GM19099 (cell line): ENCODE data around the gene SUGCT.

ENCODE experiments used
- POLR2A ChIP-seq: IDR thresholded peaks from 3 replicates; pipeline ENCODE4 v1.6.1; 2011; ENCODE audit warnings: low read depth; ENCODE audit not compliant: insufficient read length; ENCODE audit errors: extremely low read depth

The SUGCT gene

DNA sequence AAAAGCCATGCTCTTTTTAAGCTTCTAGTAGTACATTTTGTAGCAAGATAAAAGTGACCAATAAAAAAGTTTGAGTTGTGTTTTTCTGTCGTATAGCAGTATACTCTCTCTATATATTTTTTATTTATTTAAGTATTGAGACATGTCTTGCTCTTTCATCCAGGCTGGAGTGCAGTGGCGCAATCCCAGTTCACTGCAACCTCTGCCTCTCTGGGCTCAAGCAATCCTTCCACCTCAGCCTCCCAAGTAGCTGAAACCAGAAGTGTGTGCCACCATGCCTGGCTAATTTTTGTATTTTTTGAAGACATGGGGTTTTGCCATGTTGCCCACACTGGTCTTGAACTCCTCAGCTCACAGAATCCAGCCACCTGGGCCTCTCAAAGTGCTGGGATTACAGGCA lies 2.8 kb downstream of the SUGCT start:
- no peak for TF ChIP-seq POLR2A

DNA sequence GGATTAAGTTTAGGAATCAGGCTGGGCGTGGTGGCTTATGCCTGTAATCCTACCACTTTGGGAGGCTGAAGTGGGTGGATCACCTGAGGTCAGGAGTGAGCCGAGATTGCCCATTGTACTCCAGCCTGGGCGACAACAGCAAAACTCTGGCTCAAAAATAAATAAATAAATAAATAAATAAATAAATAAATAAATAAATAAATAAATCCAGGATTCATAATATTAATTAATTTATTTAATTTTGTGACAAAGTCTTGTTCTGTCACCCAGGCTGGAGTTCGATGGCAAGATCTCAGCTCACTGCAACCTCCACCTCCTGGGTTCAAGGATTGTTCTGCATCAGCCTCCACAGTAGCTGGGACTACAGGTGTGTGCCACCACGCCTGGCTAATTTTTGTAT lies 4.2 kb downstream of the SUGCT start:
- TF ChIP-seq POLR2A, result no peak

DNA sequence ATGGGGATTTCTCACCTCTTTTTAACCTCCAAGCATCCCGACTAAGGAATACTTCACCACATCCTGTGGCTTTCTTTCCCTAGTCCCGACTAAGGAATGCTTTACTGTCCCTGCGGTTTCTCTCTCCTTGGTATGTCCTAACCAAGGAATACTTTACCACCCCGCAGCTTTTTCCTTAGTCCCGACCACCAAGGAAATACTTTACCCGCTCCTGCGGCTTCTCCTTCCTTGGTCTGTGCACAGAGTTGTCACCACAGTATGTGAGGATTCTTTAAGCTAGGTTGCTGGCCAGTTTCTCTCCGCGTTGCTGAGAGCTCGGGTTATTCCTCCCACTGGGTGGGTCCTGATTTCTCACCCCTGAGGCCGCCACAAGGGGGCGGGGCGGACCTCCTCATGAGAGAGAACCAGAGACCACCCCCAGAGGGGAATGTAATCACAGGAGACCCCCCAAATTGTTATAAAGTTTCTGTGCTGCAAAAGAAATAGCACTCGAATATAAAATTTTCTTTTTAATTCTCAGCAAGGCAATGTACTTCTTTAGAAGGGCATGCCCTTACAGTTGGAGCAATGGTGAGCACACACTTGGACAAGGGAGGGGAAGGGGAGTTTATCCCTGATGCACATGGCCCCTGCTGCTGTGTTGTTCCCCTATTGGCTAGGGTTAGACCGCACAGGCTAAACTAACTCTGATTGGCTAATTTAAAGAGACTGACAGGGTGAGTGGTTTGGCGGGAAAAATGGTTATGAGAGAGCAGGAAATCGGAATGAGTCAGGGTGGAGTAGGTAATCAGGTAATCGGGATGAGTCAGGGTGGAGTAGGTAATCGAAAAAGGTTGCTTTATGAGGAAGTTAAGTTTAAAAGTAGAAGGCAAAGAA lies 12.8 kb downstream of the SUGCT start:
- TF ChIP-seq POLR2A, result no peak

DNA sequence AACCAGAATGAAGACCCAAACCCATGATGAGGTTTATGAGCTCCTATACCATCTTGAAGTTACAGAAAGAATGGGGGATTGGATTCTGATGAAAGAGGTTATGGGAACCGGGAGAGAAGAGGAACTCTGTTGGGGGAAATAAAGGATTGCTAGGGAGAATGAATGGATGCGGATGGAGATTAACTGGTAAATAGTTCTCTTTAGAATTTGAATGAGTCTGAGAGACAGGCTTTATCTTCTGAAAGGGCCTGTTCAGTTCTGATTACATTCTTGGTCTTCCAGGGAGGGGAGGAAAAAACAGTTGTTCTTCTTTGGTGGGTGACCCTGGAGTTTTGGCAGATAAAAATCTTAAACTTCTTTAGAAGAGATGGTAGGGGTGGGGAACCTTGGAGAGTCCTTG lies 13.9 kb downstream of the SUGCT start:
- TF ChIP-seq POLR2A, result no peak

DNA sequence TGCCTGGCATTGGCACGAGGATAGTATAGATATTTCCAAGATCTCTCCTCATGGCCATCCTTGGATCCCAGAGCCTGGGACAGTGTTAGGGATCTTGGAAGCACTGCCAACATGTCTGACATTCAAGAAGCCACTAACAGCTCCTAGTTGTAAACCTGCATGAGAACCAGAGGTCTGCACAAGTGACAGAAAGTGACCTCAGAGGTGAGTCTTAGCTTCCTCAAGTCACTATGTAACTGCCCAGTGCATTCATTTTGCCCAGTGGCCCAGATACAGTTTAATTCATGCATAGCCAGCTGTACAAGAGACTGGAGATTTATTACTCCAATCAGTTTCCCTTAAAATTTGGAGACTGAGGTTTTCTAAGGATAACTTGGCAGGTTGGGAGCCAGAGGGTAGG lies 16.7 kb downstream of the SUGCT start:
- TF ChIP-seq POLR2A, result no peak

GRCh38 chr7:40156988-40157387 lies 22.2 kb downstream of the SUGCT start:
- TF ChIP-seq POLR2A, result no peak

DNA sequence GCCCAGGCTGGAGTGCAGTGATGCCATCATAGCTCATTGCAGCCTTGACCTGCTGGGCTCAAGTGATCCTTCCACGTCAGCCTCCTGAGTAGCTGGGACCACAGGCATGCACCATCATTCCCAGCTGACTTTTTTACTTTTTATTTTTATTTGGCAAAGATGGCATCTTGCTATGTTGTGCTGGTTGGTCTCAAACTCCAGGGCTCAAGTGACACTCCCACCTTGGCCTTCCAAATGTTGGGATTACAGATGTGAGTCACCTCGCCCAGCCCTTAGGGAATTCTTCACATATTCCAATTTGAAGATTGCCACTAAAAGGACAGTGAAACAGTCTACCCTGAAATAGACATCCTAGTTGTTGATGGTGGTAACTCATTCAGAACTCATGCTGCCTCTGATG lies 27.7 kb downstream of the SUGCT start:
- no peak for TF ChIP-seq POLR2A

- TF ChIP-seq POLR2A, result no peak
Observed at GRCh38 chr7:40165216-40165615, 30.4 kb downstream of the SUGCT start.

GRCh38 chr7:40167291-40167690 lies 32.5 kb downstream of the SUGCT start:
- TF ChIP-seq POLR2A, result no peak

DNA sequence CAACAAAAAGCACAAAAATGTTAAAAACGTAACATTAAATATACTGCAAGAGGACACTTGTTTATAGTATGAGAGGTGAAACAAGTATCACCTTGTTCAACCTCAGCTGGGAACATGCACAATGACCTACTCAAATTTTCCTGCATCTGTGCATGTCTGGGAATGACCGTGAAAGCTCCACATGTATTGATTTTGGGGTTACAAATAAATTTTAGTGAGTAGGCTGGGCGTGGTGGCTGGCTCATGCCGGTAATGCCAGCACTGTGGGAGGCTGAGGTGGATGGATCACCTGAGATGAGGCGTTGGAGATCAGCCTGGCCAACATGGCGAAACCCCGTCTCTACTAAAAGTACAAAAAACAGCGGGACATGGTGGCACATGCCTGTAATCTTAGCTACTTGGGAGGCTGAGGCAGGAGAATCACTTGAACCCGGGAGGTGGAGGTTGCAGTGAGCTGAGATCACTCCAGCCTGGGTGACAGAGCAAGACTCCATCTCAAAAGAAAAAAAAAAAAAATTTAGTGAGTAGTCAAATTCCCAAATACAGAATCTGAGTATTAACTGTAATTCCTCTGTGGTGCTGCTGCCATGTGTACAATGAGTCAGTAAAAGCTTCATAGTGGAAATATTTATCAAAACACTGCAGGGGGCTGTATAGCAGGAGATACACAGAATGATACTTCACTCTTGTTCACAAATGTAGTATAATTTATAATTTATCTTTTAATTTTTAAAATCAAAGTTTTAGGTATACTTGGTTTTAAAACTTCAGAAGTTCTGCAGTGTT lies 41.1 kb downstream of the SUGCT start:
- TF ChIP-seq POLR2A, result no peak

GRCh38 chr7:40177071-40177470 lies 42.3 kb downstream of the SUGCT start:
- TF ChIP-seq POLR2A, result no peak

DNA sequence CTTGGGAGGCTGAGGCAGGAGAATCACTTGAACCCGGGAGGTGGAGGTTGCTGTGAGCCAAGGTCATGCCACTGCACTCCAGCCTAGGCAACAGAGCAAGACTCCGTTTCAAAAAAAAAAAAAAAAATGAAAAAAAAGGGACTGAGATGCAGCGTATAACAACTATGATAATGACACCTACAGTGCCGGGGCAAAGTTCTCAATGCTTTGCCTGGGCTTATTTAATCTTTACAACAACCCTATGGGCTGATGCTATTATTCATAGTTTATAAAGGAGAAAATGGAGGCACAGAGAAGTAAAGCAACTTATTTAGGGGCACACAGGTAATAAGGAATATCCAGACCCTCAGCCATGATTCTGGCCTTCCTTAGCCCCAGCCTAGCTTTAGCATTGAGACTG lies 47.6 kb downstream of the SUGCT start:
- TF ChIP-seq POLR2A, result no peak

DNA sequence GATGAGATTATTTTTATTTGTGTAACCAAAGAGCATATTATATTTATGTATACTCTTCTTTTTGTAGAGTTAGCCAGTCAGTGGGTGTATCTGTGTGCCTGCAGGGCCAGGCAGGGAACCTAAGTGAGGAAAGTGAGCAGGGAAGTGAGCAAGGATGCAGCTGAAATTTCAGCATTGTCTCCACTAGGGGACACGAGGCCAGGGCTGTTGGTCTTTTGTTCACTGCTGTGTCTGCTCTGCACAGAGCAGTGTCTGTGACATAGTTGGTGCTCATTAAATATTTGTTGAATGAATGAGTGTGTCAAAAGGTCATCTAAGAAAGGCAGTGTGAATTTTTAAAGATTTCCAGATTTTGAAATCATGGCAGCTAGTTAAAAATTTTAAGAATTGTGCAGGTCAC lies 51.8 kb downstream of the SUGCT start:
- no peak for TF ChIP-seq POLR2A

DNA sequence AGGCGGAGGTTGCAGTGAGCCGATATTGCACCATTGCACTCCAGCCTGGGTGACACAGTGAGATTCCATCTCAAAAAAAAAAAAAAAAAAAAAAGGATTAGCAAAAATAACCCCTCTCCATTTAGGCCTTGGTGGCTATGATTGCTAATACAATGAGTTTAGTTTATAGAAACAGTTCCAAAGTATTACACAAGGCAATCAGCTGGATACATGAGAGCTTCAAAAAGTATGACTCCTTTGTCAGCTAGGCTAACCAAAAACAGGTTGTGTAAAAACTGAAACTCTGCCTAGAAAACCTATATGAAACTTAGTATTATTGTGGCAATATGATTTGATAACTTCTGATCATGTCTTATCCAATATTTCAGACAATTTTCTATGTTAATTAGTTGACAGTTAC lies 57.2 kb downstream of the SUGCT start:
- TF ChIP-seq POLR2A, result no peak

DNA sequence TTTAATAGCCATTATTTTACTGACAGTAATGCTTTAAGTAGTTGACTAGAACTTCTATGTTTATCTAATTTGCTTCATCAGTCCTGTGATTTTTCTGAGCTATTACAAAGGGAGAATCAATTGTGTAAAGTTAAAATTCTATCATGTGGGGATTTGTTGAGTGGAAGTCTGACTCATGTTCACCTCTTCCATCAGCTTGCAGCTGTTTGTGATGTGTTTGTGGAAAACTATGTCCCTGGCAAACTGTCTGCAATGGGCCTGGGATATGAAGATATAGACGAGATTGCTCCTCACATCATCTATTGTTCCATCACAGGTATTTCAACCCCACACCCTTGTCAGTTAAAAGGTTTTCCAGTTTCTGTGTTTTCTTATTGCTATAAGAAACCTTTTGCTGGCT lies 59.9 kb downstream of the SUGCT start:
- no peak for TF ChIP-seq POLR2A

DNA sequence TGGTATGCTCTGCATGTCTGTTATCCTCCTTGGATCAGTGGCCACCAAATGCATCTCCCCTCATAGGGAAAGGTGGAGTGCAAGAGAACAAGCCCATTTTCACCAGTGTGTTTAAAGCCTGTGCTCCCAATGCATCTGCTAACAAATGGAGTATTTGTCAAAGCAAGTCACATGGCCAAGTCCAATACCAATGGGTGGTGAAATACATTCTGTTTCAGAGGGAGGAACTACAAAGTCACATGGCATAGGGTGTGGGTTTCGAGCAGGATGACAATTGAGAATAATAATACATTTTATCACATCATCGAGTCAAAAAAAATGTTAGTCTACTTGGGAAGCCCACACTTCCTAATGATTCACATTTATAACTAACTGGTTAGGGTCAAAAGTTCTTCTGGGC lies 62.7 kb downstream of the SUGCT start:
- no peak for TF ChIP-seq POLR2A
